NOMO-1 treated with dmso at 0.1 percent for 144 hours (cell line): ENCODE data around the gene GTF3C1.

ENCODE experiments used
- DNase-seq: peaks from one replicate; lab custom pipeline; 2025; ENCODE audit not compliant: unreplicated experiment; lab: John Stamatoyannopoulos, UW

Gene GTF3C1

GRCh38 chr16:27522173-27522707, 27.5 kb downstream of the GTF3C1 start:
- no peak for DNase-seq

- DNase-seq, result no peak
These were observed 28.6 kb downstream of the GTF3C1 start for GRCh38 chr16:27520982-27521673.

- no peak for DNase-seq
These were observed 31.5 kb downstream of the GTF3C1 start for GRCh38 chr16:27518226-27518625.

DNA sequence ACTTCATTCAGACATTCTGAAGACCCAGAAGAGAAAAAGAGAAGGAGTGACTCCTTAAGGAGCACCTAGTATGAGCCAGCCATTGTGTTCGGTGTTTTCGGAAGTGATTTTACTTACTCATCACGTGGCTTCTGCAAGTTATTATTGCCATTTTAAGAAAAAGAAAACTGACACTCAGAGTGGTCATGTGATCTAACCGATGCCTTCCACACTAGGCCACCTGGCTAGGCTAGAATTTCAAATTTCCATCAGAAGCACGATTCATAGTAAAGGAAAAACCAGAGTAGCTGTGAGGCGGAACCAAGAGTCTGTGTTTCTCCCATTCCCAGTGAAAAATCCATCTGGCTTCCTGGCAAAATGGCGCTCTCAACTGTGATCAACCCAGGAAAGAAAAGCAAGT, 32.0 kb downstream of the GTF3C1 start:
- DNase-seq, result no peak

DNA sequence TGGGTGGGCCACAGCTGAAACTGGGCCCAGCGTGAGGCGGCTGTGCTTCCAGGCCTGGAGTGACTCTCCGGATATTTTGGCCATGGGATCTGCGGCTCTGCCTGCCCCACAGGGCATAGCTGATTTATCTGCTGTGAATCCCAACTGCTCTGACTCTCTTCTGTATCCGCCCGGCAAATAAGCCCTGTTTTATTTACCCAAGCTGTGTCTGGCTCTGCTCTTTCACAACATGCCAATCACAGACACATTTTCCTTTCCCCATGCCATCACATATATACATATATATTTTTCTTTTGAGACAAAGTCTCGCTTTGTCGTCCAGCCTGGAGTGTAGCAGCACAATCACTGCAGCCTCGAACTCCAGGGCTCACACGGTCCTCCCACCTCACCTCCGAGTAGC, 33.3 kb downstream of the GTF3C1 start:
- no peak for DNase-seq

DNA sequence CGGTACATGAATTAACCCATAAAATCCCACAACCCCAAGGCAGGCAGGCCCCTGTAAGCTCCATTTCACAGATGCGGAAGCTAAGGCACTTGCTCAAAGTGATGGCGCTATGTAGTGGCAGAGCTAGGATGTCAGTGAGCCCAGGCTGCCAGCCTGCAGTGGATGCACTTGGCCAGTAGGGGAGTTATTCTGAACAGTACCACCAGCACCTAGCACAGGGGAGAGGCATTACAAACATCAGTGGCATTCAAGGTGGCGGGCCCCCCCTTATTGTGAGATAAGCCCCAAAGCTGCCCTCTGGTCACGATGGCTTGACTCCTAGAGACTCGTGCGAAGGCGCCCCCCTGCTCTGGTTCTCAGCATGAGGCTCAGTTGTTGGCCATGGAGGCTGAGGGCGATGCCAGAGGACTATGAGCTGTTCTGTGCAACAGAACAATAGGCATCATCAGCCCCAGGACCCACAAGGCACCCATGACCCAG, 33.8 kb downstream of the GTF3C1 start:
- DNase-seq, result no peak

GRCh38 chr16:27514806-27515205, 34.9 kb downstream of the GTF3C1 start:
- DNase-seq, result no peak

DNA sequence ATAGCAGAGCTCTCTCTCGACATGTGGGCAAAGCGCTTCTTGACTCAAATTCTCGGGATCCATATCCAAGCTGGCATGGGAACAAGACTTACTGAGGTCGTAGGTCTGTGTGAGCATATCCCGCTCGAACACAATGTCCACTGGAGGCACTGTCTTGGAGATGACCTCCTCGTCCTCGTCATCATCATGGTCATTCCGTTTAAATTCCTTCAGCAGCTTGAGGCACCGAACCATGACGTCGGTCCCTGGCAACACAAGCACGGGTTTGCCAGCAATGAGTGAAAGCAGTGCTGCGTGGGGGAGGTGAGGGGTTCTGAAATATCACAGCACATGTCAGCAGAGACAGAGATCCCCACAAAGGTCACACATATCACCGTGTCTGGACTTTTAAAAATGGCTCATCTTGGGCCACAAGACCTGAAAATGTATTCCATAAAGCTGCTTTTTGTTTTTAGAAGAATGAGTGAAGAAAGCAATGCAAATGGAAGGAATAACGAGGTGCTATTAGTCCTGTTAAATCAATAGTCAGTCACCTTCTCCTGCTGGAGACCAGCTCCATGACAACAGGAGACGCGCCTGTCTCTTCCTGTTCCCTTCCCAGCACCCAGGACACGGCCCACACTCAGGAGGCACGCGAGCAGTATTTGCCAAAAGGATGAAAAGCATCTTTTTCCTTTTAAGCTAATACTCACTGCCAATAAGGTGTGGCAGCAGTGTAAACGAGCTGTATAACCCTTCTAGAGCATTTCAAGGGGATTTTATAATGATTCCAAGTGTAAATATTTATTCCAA, 37.9 kb downstream of the GTF3C1 start:
- DNase-seq, result no peak

- DNase-seq, result no peak
These were observed 41.2 kb downstream of the GTF3C1 start for GRCh38 chr16:27508476-27508875.

DNA sequence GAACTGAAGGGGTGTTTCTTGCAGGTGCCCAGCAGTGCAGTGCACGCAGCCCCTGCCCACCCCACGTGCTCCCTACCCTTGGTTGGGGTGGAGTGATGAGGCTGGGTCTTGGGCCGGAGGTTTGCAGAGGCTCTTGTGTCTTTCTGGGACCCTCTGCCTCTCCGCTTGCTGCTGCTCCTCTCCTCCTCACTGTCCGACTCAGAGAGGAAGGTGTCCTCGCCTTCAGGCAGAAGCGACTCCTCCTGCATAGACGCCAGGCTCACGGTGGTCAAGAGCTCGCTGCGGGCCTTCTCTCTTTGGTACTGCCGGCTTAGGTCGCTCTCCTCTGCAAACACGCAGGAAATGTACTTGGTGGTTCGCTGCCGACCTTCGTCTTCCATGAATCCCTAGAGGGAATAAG, 42.9 kb downstream of the GTF3C1 start:
- no peak for DNase-seq

- DNase-seq, result no peak
These were observed 44.1 kb downstream of the GTF3C1 start for GRCh38 chr16:27505297-27506236.

- no peak for DNase-seq
These were observed 46.1 kb downstream of the GTF3C1 start for GRCh38 chr16:27503662-27504061.

- DNase-seq, result no peak
These were observed 48.9 kb downstream of the GTF3C1 start for GRCh38 chr16:27500801-27501200.

- DNase-seq, result no peak
These were observed 50.1 kb downstream of the GTF3C1 start for GRCh38 chr16:27499659-27500055.

GRCh38 chr16:27498916-27499658, 50.6 kb downstream of the GTF3C1 start:
- DNase-seq, result no peak

DNA sequence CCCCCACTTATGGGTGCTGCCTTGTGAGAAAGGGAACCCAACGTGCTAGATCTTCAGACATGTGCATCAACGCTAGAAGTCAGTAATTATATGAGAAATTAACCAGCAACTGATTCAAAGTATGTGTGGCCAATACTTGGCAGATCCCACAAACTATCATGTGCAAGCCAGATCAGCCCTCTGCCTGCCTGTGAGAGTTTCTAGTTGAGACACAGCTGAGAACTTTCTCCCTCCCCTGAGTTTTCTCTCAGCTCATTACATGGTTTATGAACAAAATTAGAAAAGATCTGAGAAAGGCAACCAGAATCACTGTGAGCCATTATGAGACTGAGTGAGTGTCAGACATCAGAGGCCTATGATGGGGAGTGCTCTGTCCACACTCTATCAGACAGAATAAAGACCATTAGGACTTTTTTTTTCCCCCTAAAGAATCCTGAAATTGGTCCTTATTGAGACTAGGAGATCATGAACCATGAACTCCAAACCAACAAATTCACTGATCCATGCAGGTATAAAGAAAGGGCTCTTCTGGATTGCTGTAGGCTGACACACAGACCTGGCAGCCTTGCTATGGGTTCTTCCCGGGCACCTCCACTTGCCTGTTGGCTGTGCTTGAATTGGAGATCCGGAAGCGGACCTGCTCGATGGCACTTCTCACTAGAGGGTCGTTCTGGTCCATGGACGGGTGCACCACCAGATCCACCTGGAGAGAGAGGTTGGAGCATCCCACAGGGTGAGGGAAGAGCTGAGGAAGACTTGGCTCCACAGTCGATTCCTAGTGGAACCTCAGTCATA, 51.5 kb downstream of the GTF3C1 start:
- DNase-seq, result no peak

GRCh38 chr16:27495191-27495590, 54.5 kb downstream of the GTF3C1 start:
- no peak for DNase-seq

GRCh38 chr16:27492588-27492979, 57.1 kb downstream of the GTF3C1 start:
- DNase-seq, result no peak

DNA sequence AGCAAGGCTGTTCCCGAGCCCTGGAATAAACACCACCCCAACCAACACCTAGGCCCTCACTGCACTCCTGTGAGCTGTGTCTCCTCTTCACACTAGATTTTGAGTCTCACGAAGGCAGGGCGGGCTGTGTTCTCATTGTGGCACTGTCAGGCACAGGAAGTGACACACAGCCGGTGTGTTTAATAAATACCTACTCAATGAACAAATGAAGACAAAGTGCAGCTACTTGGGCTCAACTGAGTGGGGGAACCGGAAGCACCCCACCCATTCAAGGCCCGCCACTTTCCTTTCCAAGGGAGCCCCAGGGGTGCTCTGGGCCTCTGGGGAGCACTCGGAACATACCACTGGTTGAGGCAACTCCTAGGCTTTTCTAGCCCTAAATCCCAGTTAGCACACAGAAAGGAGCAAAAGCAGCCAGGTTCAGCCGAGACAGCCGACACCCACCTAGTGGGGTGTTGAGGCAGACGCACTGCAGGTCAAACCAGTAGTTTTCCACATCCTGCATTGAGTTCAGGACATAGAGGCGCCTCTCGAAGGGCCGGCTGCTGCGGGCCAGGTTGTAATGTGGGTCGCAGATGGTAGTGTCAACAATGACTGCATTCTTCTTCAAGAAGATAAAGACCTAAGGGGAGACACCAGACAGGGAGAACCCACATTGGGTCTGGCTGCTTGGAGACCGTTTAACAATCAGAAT, 57.7 kb downstream of the GTF3C1 start:
- DNase-seq, result no peak
